Neural progenitor cell (in vitro differentiated cells): ENCODE measurements around the gene CT47C1. TPM values are rescaled to one million over a fixed set of nuclear protein-coding genes. Genes with fewer than 3 reads are reported as not detected.

Experiments used
- DNase-seq: peaks from one replicate; pipeline ENCODE4 v3.0.0-alpha.2; 2016; ENCODE audit warnings: low spot score
- H2AFZ ChIP-seq: fragments of 200-600 bp; sonication (generic); replicated peaks from 2 replicates; pipeline ENCODE4 v1.6.1; 2016; ENCODE audit warnings: antibody characterized with exemption
- H3F3A ChIP-seq: fragments of 200-600 bp; sonication (generic); 2 replicates; pipeline ENCODE4 v1.6.1; 2016; ENCODE audit warnings: antibody characterized with exemption, low read depth
- H3K27ac ChIP-seq: fragments of 200-600 bp; sonication (generic); 2 replicates; pipeline ENCODE4 v1.5.1; 2016; ENCODE audit warnings: mild to moderate bottlenecking
- H3K27me3 ChIP-seq: fragments of 200-600 bp; sonication (generic); 2 replicates; pipeline ENCODE4 v1.6.1; 2016; ENCODE audit warnings: mild to moderate bottlenecking, moderate library complexity
- H3K36me3 ChIP-seq: fragments of 200-600 bp; sonication (generic); 2 replicates; pipeline ENCODE4 v1.5.1; 2016
- H3K4me1 ChIP-seq: fragments of 200-600 bp; sonication (generic); 2 replicates; pipeline ENCODE4 v1.6.1; 2016; ENCODE audit warnings: mixed run types
- H3K4me2 ChIP-seq: fragments of 200-600 bp; sonication (generic); 2 replicates; pipeline ENCODE4 v1.6.1; 2016
- H3K4me3 ChIP-seq: fragments of 200-600 bp; sonication (generic); 2 replicates; pipeline ENCODE4 v1.5.1; 2016
- H3K79me2 ChIP-seq: fragments of 200-600 bp; sonication (generic); 2 replicates; pipeline ENCODE4 v1.6.1; 2016; ENCODE audit warnings: low read depth
- H3K9ac ChIP-seq: fragments of 200-600 bp; sonication (generic); 2 replicates; pipeline ENCODE4 v1.6.1; 2016
- H3K9me3 ChIP-seq: fragments of 200-600 bp; sonication (generic); 2 replicates; pipeline ENCODE4 v1.5.1; 2016; ENCODE audit warnings: low read depth
- H4K20me1 ChIP-seq: fragments of 200-600 bp; sonication (generic); 2 replicates; pipeline ENCODE4 v1.6.1; 2016; ENCODE audit warnings: low read depth
- H3K27ac Mint-ChIP-seq: 3 replicates; pipeline ENCODE4 v1.8.0; 2021; ENCODE audit warnings: mixed read lengths
- H3K27me3 Mint-ChIP-seq: 2 replicates; pipeline ENCODE4 v1.8.0; 2022; ENCODE audit warnings: low read depth, mild to moderate bottlenecking, inconsistent platforms, moderate library complexity, mixed read lengths; ENCODE audit not compliant: insufficient read depth
- H3K36me3 Mint-ChIP-seq: 3 replicates; pipeline ENCODE4 v1.8.0; 2021; ENCODE audit warnings: mixed read lengths
- H3K4me1 Mint-ChIP-seq: 3 replicates; pipeline ENCODE4 v1.8.0; 2021; ENCODE audit warnings: mixed read lengths
- H3K4me3 Mint-ChIP-seq: 3 replicates; pipeline ENCODE4 v1.8.0; 2021; ENCODE audit warnings: mild to moderate bottlenecking, moderate library complexity, mixed read lengths
- H3K9me3 Mint-ChIP-seq: 3 replicates; pipeline ENCODE4 v1.8.0; 2020; ENCODE audit warnings: mixed read lengths
- EZH2 ChIP-seq: fragments of 200-600 bp; sonication (generic); IDR thresholded peaks from 2 replicates; pipeline ENCODE4 v1.6.1; 2017; ENCODE audit warnings: antibody characterized with exemption, mild to moderate bottlenecking, moderate library complexity
- EZH2phosphoT487 ChIP-seq: fragments of 200-600 bp; sonication (generic); IDR thresholded peaks from 2 replicates; pipeline ENCODE4 v1.6.1; 2017; ENCODE audit warnings: antibody characterized with exemption
- total RNA-seq: library from RNA; depleted of rRNA; stranded (reverse); fragments of >200 nt; gene quantifications from 2 replicates; pipeline ENCODE4 v1.2.3, GENCODE V29; 2015; ENCODE audit warnings: low replicate concordance
- TF ChIP-seq, protein P1 (sequence below): fragments of 200-600 bp; sonication (generic); IDR thresholded peaks from 2 replicates; pipeline ENCODE4 v1.5.1; 2017; ENCODE audit warnings: antibody characterized with exemption, mild to moderate bottlenecking

Gene CT47C1
- total RNA-seq, 1 donor from 2014 or later = not detected

DNA sequence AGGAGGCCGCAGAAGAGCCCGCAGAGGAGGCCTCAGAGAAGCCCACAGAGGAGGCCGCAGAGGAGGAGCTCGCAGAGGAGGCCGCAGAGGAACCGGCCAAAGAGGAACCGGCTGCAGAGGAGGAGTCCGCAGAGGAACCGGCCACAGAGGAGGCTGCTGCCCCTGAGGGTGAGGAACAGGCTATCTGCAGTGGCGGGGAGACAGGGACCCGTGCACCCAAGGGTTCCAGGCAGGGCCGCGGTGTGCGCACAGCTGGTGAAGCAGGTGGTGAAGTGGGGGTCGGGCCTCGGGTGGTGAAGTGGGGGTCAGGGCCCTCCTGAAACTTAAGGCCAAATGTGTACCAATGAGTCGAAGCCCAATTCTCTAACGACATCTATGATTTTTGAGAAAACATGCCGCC is 1.1 kb downstream of the CT47C1 start:
- peaks cover 8% of the 10 kb centered on the region for H3K9me3 Mint-ChIP-seq
- DNase-seq = no peak
- no peaks in the 10 kb centered on the region for H3K4me1 Mint-ChIP-seq
- Histone ChIP-seq H2AFZ (no peak overlapping the region), H3K9ac (no peak overlapping the region), H4K20me1 (no peaks in the 10 kb centered on the region), H3K9me3 (peaks cover 3% of the 10 kb centered on the region), H3K79me2 (no peaks in the 10 kb centered on the region), H3K27me3 (no peaks in the 10 kb centered on the region), H3F3A (no peaks in the 10 kb centered on the region), H3K36me3 (no peaks in the 10 kb centered on the region), H3K4me3 (no peak overlapping the region), H3K4me2 (no peak overlapping the region), H3K27ac (no peak overlapping the region), H3K4me1 (no peaks in the 10 kb centered on the region)
- H3K4me3 Mint-ChIP-seq = no peak overlapping the region
- H3K27ac Mint-ChIP-seq = no peak overlapping the region
- TF ChIP-seq EZH2 = no peak
- no peak for TF ChIP-seq EZH2phosphoT487
- TF ChIP-seq, protein P1, sequence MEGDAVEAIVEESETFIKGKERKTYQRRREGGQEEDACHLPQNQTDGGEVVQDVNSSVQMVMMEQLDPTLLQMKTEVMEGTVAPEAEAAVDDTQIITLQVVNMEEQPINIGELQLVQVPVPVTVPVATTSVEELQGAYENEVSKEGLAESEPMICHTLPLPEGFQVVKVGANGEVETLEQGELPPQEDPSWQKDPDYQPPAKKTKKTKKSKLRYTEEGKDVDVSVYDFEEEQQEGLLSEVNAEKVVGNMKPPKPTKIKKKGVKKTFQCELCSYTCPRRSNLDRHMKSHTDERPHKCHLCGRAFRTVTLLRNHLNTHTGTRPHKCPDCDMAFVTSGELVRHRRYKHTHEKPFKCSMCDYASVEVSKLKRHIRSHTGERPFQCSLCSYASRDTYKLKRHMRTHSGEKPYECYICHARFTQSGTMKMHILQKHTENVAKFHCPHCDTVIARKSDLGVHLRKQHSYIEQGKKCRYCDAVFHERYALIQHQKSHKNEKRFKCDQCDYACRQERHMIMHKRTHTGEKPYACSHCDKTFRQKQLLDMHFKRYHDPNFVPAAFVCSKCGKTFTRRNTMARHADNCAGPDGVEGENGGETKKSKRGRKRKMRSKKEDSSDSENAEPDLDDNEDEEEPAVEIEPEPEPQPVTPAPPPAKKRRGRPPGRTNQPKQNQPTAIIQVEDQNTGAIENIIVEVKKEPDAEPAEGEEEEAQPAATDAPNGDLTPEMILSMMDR = no peak
- peaks cover 3% of the 10 kb centered on the region for H3K27me3 Mint-ChIP-seq
- no peaks in the 10 kb centered on the region for H3K36me3 Mint-ChIP-seq

DNA sequence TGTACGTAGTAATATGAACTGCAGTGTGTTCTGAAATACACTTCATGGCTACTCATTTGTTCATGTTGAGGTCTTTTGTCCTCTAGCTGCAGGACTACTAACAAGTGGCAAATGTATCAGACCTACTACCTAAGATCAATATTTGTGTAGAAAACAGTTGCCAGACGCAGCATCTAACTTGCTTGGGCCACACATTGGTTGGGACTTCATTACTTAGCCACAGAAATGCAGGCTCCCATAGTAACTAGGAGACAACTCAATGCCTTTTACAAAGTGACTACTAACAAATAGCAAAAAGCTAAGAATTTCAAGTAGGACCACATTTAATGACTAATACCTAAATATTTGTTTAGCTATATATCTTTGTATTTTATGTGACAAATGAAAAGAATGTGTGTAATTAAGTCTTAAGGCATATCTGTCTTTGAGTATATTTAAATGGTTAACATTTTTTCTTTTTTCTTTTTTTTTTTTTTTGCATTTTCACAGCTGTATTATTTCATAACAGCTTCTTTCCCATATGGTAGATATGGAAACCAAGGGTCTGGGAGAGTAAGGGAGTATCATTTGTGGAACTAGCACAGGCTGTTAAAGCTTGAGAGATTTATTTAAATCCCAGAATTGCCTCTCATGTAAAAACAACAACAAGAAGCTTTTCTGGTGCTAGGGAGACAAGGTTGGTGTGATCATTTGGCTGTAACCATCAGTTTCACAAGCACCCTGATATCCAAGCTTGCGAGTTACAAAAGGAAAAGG is 2.7 kb downstream of the CT47C1 start:
- Mint-ChIP-seq H3K27me3 (peaks cover 3% of the 10 kb centered on the region), H3K4me3 (no peak overlapping the region), H3K36me3 (no peaks in the 10 kb centered on the region), H3K9me3 (peaks cover 8% of the 10 kb centered on the region), H3K4me1 (no peaks in the 10 kb centered on the region), H3K27ac (no peak overlapping the region)
- Histone ChIP-seq H4K20me1 (no peaks in the 10 kb centered on the region), H3K9me3 (peaks cover 5% of the 10 kb centered on the region), H3F3A (no peaks in the 10 kb centered on the region), H3K27me3 (no peaks in the 10 kb centered on the region), H3K9ac (no peak overlapping the region), H3K4me3 (no peak overlapping the region), H3K36me3 (no peaks in the 10 kb centered on the region), H2AFZ (no peak overlapping the region), H3K4me1 (no peaks in the 10 kb centered on the region), H3K79me2 (no peaks in the 10 kb centered on the region), H3K4me2 (no peak overlapping the region), H3K27ac (no peak overlapping the region)
- TF ChIP-seq EZH2 (no peak), EZH2phosphoT487 (no peak)
- TF ChIP-seq, protein P1 = no peak
- DNase-seq = no peak

DNA sequence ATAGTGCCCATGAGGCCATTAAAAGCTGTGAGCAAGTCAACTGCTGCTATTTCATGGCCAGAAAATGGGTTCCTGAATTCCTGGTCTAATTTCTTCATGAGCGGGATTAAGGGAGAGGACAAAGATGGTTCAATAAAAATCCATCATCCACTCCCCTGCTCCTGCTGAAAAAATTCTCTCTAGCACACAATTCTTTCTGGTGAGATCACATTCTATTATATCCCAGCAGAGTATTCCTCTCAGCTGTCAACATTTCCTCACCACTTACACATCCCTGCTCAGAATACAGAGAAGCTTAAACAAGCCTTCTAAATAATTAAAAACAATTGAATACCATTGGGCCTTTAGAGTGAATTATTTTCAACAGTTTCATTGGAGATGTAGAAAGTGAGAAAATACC is 9.5 kb downstream of the CT47C1 start:
- Histone ChIP-seq H4K20me1 (no peaks in the 10 kb centered on the region), H3K9me3 (peaks cover 5% of the 10 kb centered on the region), H3K27me3 (no peaks in the 10 kb centered on the region), H2AFZ (no peak overlapping the region), H3K36me3 (no peaks in the 10 kb centered on the region), H3K9ac (no peak overlapping the region), H3F3A (no peaks in the 10 kb centered on the region), H3K79me2 (no peaks in the 10 kb centered on the region), H3K27ac (no peak overlapping the region), H3K4me2 (no peak overlapping the region), H3K4me1 (no peaks in the 10 kb centered on the region), H3K4me3 (no peak overlapping the region)
- H3K4me3 Mint-ChIP-seq = no peak overlapping the region
- no peak overlapping the region for H3K27ac Mint-ChIP-seq
- peaks cover 5% of the 10 kb centered on the region for H3K27me3 Mint-ChIP-seq
- TF ChIP-seq EZH2 (no peak), EZH2phosphoT487 (no peak)
- TF ChIP-seq, protein P1 = no peak
- DNase-seq = no peak
- no peaks in the 10 kb centered on the region for H3K36me3 Mint-ChIP-seq
- peaks cover 5% of the 10 kb centered on the region for H3K9me3 Mint-ChIP-seq
- no peaks in the 10 kb centered on the region for H3K4me1 Mint-ChIP-seq
